ENCODE results near the gene IRAK3. TPM values are rescaled to one million over a fixed set of nuclear protein-coding genes. Genes with fewer than 3 reads are reported as not detected.

IRAK3 gene, protein sequence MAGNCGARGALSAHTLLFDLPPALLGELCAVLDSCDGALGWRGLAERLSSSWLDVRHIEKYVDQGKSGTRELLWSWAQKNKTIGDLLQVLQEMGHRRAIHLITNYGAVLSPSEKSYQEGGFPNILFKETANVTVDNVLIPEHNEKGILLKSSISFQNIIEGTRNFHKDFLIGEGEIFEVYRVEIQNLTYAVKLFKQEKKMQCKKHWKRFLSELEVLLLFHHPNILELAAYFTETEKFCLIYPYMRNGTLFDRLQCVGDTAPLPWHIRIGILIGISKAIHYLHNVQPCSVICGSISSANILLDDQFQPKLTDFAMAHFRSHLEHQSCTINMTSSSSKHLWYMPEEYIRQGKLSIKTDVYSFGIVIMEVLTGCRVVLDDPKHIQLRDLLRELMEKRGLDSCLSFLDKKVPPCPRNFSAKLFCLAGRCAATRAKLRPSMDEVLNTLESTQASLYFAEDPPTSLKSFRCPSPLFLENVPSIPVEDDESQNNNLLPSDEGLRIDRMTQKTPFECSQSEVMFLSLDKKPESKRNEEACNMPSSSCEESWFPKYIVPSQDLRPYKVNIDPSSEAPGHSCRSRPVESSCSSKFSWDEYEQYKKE
- 3.5 and 18.3 TPM in 2 replicates for total RNA-seq

DNA sequence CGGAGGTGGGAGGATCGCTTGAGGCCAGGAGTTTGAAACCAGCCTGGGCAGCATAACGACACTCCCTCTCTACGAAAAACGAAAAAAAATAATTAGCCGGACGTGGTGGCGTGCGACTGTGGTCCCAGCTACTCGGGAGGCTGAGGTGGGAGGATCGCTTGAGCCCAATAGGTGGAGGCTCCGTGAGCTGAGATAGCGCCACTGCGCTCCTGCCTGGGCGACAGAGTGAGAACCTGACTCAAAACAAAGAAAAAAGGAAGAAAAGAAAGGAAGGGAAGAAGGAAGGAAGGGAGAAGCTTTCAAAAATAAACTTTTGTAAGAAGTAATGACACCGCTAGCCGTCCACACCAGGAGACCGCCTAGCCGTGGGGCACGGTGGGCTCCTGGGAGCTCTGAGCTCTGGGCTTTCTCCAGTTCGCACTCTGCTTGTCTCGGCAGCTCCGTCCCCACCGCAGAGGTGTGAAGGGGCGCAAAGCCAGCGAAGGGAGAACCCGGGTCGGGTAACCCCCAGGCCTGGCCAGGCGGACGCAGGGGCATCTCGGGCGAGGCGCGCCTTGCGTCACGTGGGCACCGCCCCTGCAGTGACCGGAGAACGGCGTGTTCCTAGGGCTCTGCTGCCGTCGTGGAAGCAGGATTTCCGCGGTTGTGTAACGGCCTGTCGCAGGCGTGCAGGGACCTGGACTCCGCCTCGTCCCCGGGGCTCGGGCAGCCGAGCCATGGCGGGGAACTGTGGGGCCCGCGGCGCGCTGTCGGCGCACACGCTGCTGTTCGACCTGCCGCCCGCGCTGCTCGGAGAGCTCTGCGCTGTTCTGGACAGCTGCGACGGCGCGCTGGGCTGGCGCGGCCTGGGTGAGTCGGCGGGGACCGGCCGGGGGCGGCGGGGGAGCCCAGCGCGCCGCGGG lies at the start of gene IRAK3:
Gene IRAK3, plus strand, starts transcription at position 631 of the 902 bp plus-strand sequence. Its CDS starts 86 bp downstream, at position 717.

DNA sequence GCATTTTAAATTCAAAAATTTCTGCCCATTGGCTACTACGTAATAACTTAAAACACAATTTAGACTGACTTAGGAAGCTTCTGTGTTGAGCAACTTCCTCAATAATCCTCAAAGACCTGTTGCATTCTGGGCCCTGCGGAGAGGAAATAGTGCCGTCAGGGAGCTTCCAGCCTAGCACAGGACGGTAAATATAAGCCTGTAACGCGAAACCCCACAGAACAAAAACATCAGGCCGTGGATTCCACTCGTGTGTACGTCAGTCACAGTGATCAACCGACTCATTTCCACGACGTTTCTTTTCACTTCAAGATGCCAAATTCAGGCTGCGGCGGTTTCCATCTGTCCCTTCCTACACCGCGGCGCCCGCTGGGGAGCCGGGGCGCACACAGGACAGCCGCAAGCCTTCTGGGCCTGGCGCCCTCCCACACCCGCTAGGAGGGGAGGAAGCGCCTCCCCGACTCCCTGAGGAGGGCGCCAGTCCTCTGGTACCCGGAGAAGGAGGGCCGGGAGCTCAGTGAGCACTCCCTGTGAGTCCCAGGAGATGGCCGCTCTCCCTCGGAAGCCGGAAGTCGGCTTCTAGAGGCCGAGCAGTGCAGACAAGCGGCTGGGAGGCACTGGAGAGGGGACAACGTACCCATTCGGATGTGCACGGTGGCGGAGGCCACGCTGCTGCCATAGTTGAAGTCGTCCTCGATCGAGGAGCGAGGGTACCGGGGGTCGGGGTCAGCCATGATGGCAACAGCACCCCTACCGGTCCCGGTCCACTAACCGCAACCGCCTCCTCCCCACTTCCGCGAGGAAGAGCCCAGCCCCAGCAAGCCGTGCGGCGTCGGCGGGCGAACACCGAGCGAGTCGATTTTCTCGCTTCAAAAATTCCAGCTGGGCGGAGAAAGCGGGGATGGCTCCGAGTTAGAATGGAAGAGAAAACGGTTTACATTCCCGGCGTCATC lies 19.5 kb upstream of the IRAK3 start, which contains the start of gene TMBIM4:
Gene TMBIM4, minus strand, starts transcription at position 776 of the 950 bp plus-strand sequence. Its CDS starts 45 bp downstream, at position 731.

DNA sequence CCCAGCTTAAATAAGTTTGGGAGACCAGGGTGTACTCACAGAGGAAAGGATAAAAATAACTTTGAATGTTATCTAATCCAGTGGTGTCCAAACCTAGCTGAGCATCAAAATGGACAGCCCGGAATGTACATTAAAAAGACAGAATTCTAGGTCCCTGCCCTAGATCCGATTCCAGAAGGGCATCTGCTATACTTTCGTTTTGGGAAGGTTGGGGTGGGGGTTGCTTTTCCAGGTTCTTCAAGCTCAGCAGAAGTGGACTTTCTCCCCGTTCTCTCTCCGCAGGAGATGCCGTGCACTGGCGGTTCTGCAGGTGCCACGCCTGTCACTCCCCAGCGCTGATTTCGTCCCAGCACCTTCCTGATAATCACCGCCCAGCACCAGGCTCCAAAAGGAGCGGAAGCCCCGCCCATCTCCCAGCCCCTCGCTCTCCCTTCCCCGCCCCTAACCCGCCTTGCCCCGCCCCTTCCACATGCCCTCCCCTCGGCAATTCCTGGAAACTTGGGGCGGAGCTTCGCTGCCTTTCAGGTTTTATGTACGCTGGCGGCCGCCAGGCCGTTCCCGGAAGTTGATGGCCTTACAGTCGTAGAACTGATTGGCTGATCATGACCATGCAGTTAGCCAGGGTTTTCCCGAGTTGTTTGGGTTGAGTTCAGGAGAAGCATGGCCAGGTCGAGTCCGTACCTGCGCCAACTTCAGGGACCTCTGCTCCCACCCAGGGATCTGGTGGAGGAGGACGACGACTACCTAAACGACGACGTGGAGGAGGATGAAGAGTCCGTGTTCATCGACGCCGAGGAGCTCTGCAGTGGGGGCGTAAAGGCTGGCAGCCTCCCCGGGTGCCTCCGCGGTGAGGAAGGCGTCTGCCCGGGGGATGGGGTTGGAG lies 113.2 kb downstream of the IRAK3 start, which contains the start of gene HELB:
Gene HELB, plus strand, starts transcription at position 550 of the 883 bp plus-strand sequence. Its CDS starts 111 bp downstream, at position 661.

Other genes with a start within 250 kb of the IRAK3 start
- 5.4 and 6.3 TPM in 2 replicates for gene LLPH, start 58.5 kb upstream of the IRAK3 start, total RNA-seq
- 78.9 and 92.8 TPM in 2 replicates for gene TMBIM4, start 19.2 kb upstream of the IRAK3 start, total RNA-seq
- 3.5 and 4.5 TPM in 2 replicates for gene HELB, start 113.3 kb downstream of the IRAK3 start, total RNA-seq

Data from regular cardiac myocyte (primary cell).